Fibroblast of pulmonary artery (primary cell): Measurements from ENCODE around the gene WBP2NL.

Source experiments
- DNase-seq: peaks from one replicate; pipeline ENCODE4 v3.0.0-alpha.2; 2010; ENCODE audit warnings: low read depth
- H3K4me3 ChIP-seq: replicated peaks from 2 replicates; pipeline ENCODE4 v1.5.1; 2011; ENCODE audit warnings: low read depth, mild to moderate bottlenecking, control low read depth, low read length, moderate library complexity
- CTCF ChIP-seq: IDR thresholded peaks from 2 replicates; pipeline ENCODE4 v1.5.1; 2011; ENCODE audit warnings: mild to moderate bottlenecking, control low read depth, low read length, inconsistent platforms; ENCODE audit errors: missing control alignments

WBP2NL gene

DNA sequence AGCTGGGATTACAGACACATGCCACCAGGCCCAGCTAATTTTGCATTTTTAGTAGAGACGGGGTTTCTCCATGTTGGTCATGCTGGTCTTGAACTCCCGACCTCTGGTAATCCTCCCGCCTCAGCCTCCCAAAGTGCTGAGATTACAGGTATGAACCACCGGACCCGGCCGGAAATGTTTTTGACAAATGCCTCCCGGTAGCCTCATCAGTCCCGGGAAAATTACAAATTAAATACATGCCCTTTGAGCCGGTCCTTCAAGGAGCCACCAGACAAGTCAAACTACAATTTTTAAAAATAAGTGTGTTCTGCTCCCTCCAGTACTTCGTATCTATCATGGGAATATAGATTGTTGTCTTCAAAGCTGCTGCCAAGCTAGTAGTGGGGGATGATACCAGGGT is 17.5 kb downstream of the WBP2NL start:
- no peak for DNase-seq
- no peak overlapping the region for H3K4me3 ChIP-seq
- no peak for TF ChIP-seq CTCF

GRCh38 chr22:42018224-42018623 is 19.6 kb downstream of the WBP2NL start:
- DNase-seq, result no peak
- no peak for TF ChIP-seq CTCF

GRCh38 chr22:42021571-42021970 is 23.0 kb downstream of the WBP2NL start:
- no peak for DNase-seq
- TF ChIP-seq CTCF, result no peak
- H3K4me3 ChIP-seq, result no peak overlapping the region

More at GRCh38 chr22:42018224-42018623, 19.6 kb downstream of the WBP2NL start:
- no peak overlapping the region for H3K4me3 ChIP-seq

DNA sequence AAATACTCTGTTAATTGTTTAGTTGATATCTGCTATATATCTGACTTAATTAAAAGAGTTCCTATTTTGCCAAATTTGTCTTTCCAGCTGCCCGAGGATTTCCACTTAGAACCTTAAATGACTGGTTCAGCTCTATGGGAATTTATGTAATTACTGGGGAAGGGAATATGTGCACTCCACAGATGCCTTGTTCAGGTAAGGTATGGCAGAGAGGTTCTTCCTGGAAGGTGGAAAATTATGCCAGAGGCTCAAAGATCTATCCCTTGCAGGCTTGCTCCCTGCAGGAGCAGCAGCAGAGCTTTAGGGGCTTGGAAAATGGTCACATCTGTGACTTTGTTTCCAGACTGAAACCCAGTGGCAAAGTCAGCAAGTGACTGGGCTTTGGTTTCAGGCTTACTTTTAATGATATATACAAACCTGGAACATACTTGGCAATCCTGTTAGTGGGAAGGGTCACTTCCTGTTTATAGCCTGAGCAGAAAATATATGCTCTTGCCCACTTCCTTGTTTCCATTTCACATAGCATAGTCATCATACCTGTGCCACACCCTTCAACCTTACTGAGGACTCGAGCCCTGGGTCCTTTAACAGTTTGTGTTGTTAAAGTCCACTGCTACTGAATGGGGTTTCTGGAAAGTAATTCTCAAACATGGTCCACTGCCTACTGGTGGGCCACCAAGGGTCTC is 23.7 kb downstream of the WBP2NL start:
- no peak for TF ChIP-seq CTCF
- no peak overlapping the region for H3K4me3 ChIP-seq
- DNase-seq, result no peak

- no peak overlapping the region for H3K4me3 ChIP-seq
- DNase-seq, result no peak
- TF ChIP-seq CTCF, result no peak
Measured at GRCh38 chr22:42025421-42025820, 26.8 kb downstream of the WBP2NL start.

DNA sequence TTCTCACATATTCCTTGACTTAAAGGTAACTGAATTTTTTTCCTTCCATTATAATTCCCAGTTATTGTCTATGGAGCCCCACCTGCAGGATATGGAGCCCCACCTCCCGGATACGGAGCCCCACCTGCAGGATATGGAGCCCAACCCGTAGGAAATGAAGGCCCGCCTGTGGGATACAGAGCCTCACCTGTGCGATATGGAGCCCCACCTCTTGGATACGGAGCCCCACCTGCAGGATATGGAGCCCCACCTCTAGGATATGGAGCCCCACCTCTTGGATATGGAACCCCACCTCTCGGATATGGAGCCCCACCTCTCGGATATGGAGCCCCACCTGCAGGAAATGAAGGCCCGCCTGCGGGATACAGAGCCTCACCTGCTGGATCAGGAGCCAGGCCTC is 28.1 kb downstream of the WBP2NL start:
- no peak for DNase-seq
- H3K4me3 ChIP-seq, result no peak overlapping the region
- TF ChIP-seq CTCF, result no peak
